KMS-11 (cell line): Measurements from ENCODE around the gene CPM.

Experiments used
- H2AFZ ChIP-seq: fragments of 200-600 bp; sonication (generic); 2 replicates; pipeline ENCODE4 v1.6.1; 2016; ENCODE audit warnings: antibody characterized with exemption, mixed run types, low read depth
- H3K27ac ChIP-seq: fragments of 200-600 bp; sonication (generic); 2 replicates; pipeline ENCODE4 v1.6.1; 2016; ENCODE audit warnings: mild to moderate bottlenecking, mixed run types
- H3K27me3 ChIP-seq: fragments of 200-600 bp; sonication (generic); 2 replicates; pipeline ENCODE4 v1.6.1; 2017; ENCODE audit warnings: mild to moderate bottlenecking, low read depth, mixed run types, moderate library complexity; ENCODE audit not compliant: insufficient read depth
- H3K36me3 ChIP-seq: fragments of 200-600 bp; sonication (generic); 2 replicates; pipeline ENCODE4 v1.6.1; 2017; ENCODE audit warnings: mild to moderate bottlenecking, mixed run types; ENCODE audit not compliant: insufficient read depth
- H3K4me1 ChIP-seq: fragments of 200-600 bp; sonication (generic); 2 replicates; pipeline ENCODE4 v1.6.1; 2016; ENCODE audit warnings: mild to moderate bottlenecking, low read depth, mixed run types; ENCODE audit not compliant: poor library complexity, severe bottlenecking
- H3K4me2 ChIP-seq: fragments of 200-600 bp; sonication (generic); 2 replicates; pipeline ENCODE4 v1.7.0; 2016; ENCODE audit warnings: mild to moderate bottlenecking, mixed run types
- H3K4me3 ChIP-seq: fragments of 200-600 bp; sonication (generic); IDR thresholded peaks from 2 replicates; pipeline ENCODE4 v1.6.1; 2017; ENCODE audit warnings: low read depth, low read length, mixed read lengths; ENCODE audit not compliant: insufficient read depth
- H3K79me2 ChIP-seq: fragments of 200-600 bp; sonication (generic); 2 replicates; pipeline ENCODE4 v1.6.1; 2016; ENCODE audit warnings: low read depth, mixed run types; ENCODE audit not compliant: insufficient read depth
- H3K9ac ChIP-seq: fragments of 200-600 bp; sonication (generic); 2 replicates; pipeline ENCODE4 v1.6.1; 2016; ENCODE audit warnings: mild to moderate bottlenecking, mixed run types
- H4K20me1 ChIP-seq: fragments of 200-600 bp; sonication (generic); 2 replicates; pipeline ENCODE4 v1.6.1; 2016; ENCODE audit warnings: mild to moderate bottlenecking, mixed run types; ENCODE audit not compliant: insufficient read depth
- CTCF ChIP-seq: fragments of 200-600 bp; sonication (generic); conservative IDR thresholded peaks from 2 replicates; pipeline ENCODE4 v1.6.1; 2017; ENCODE audit warnings: low read depth, mild to moderate bottlenecking, antibody characterized with exemption, low read length, moderate library complexity, mixed read lengths

CPM gene

DNA sequence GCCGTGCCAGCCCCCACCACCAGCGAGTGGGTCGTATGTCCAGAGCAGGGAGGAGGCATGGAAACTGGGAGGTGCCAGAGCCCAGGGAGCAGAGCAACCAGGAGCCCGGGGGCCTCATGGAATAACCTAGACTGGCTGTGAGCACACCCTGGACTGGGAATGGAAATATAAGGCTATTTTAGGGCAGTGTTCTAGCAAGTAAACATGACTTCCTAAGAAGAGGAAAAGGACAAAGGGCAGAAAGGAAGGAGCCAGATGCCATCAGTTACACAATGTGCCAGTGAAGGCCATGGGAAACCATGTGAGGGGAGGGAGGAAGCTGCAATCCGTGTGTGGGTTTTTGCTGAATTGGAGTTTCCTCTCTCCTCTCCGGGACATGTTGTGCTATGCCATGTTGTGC, 18.7 kb upstream of the CPM start:
- no peak for TF ChIP-seq CTCF
- H3K4me3 ChIP-seq = no peak overlapping the region
- no peaks in the 10 kb centered on the region for H3K4me1 ChIP-seq
- H3K79me2 ChIP-seq = no peaks in the 10 kb centered on the region
- H4K20me1 ChIP-seq = no peaks in the 10 kb centered on the region
- H3K9ac ChIP-seq = no peak overlapping the region
- H3K27me3 ChIP-seq = no peaks in the 10 kb centered on the region
- no peak overlapping the region for H3K4me2 ChIP-seq
- H3K27ac ChIP-seq = no peak overlapping the region
- no peaks in the 10 kb centered on the region for H3K36me3 ChIP-seq
- H2AFZ ChIP-seq = no peak overlapping the region

GRCh38 chr12:68950511-68950910, 17.5 kb upstream of the CPM start:
- H3K36me3 ChIP-seq = no peaks in the 10 kb centered on the region
- H3K27ac ChIP-seq = no peak overlapping the region
- H3K9ac ChIP-seq = no peak overlapping the region
- no peak for TF ChIP-seq CTCF
- H3K27me3 ChIP-seq = no peaks in the 10 kb centered on the region
- no peak overlapping the region for H3K4me3 ChIP-seq
- no peak overlapping the region for H2AFZ ChIP-seq
- H3K4me1 ChIP-seq = no peaks in the 10 kb centered on the region
- no peaks in the 10 kb centered on the region for H4K20me1 ChIP-seq
- H3K4me2 ChIP-seq = no peak overlapping the region
- H3K79me2 ChIP-seq = no peaks in the 10 kb centered on the region

DNA sequence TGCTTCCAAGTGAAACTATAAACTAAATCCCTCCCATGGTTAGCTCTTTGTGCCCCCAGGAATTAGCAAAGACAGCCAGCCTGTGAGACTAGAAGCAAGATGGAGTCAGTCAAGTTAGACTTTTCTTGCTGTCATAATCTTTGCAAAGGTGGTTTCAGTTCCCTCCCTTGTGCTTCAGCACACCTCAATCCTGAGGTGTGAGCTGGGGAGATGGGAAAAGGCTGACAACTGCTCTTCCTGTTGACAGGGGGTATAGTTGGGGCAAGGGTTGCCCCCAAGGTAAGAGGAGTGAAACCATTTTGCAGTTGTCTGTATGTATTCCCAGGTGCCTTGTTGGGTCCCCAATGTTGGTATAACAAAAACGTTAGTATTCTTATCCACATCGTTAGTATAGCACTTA, 12.3 kb upstream of the CPM start:
- Histone ChIP-seq H3K27me3 (no peaks in the 10 kb centered on the region), H2AFZ (no peak overlapping the region), H3K4me2 (no peak overlapping the region), H3K4me1 (no peaks in the 10 kb centered on the region), H3K27ac (no peak overlapping the region), H3K9ac (no peak overlapping the region), H4K20me1 (no peaks in the 10 kb centered on the region), H3K4me3 (no peak overlapping the region), H3K36me3 (no peaks in the 10 kb centered on the region), H3K79me2 (no peaks in the 10 kb centered on the region)
- no peak for TF ChIP-seq CTCF

DNA sequence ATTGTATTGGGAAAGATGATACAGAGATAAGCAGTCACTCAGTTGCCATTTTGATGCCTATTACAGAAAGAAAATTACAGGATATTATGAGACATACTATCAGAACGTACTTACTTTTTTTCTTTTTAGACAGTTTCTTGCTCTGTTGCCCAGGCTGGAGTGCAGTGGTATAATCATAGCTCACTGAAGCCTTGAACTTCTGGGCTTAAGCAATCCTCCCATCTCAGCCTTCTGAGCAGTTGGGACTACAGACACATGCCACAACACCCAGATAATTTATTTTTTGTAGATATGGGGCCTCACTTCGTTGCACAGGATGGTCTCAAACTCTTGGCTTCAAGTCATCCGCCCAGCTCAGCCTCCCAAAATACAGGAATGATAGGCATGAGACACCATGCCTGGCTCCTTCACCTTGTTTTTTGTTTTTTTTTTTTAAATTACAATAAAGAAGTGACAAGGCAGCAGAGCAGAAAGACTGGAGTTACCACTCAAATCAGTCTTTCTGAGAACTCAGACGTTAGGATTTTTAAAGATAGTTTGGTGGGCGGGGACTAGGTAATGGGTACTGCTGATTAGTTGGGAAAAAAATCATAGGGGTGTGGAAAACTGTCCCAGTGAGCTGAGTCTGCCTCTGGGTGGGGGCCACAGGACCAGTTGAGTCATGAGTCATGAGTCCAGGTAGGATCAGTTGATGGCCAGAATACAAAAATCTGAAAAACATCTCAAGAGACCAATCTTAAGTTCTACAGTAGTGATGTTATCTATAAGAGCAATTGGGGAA, 11.5 kb upstream of the CPM start:
- H3K27me3 ChIP-seq = no peaks in the 10 kb centered on the region
- no peaks in the 10 kb centered on the region for H3K79me2 ChIP-seq
- no peak for TF ChIP-seq CTCF
- H3K4me3 ChIP-seq = no peak overlapping the region
- H2AFZ ChIP-seq = no peak overlapping the region
- no peak overlapping the region for H3K9ac ChIP-seq
- H3K36me3 ChIP-seq = no peaks in the 10 kb centered on the region
- H3K4me1 ChIP-seq = no peaks in the 10 kb centered on the region
- H3K4me2 ChIP-seq = no peak overlapping the region
- H3K27ac ChIP-seq = no peak overlapping the region
- H4K20me1 ChIP-seq = no peaks in the 10 kb centered on the region
